NT2/D1 (cell line): Measurements from ENCODE around the gene NLRP1.

Experiments used
- DNase-seq: peaks from one replicate; pipeline ENCODE4 v3.0.0-alpha.2; 2011; ENCODE audit warnings: low read depth, low spot score
- H3K27me3 ChIP-seq: 2 replicates; pipeline ENCODE4 v1.6.0; 2011; ENCODE audit warnings: mild to moderate bottlenecking; ENCODE audit not compliant: insufficient read length, insufficient read depth
- H3K36me3 ChIP-seq: 2 replicates; pipeline ENCODE4 v1.6.1; 2011; ENCODE audit warnings: mild to moderate bottlenecking, low read length, mixed read lengths; ENCODE audit not compliant: insufficient read depth, insufficient read length
- H3K4me1 ChIP-seq: 2 replicates; pipeline ENCODE4 v1.5.1; 2011; ENCODE audit not compliant: insufficient read depth, insufficient read length
- H3K4me3 ChIP-seq: 2 replicates; pipeline ENCODE4 v1.5.1; 2011; ENCODE audit warnings: low read depth; ENCODE audit not compliant: insufficient read length
- H3K9ac ChIP-seq: 2 replicates; pipeline ENCODE4 v1.6.0; 2011; ENCODE audit warnings: low read depth; ENCODE audit not compliant: insufficient read length
- H3K9me3 ChIP-seq: 2 replicates; pipeline ENCODE4 v1.5.1; 2011; ENCODE audit warnings: mild to moderate bottlenecking, low read length; ENCODE audit not compliant: insufficient read depth
- SUZ12 ChIP-seq: IDR thresholded peaks from 2 replicates; pipeline ENCODE4 v1.6.1; 2011; ENCODE audit not compliant: insufficient read length, insufficient read depth; ENCODE audit errors: extremely low read depth
- YY1 ChIP-seq: IDR thresholded peaks from 2 replicates; pipeline ENCODE4 v1.6.1; 2011; ENCODE audit not compliant: insufficient read length, insufficient read depth
- ZNF274 ChIP-seq: IDR thresholded peaks from 2 replicates; pipeline ENCODE4 v1.6.1; 2011; ENCODE audit warnings: mild to moderate bottlenecking, low read depth, low read length

Gene NLRP1

GRCh38 chr17:5509482-5509881 is 74.8 kb downstream of the NLRP1 start:
- Histone ChIP-seq H3K36me3 (no peaks in the 10 kb centered on the region), H3K27me3 (no peaks in the 10 kb centered on the region), H3K4me3 (no peak overlapping the region), H3K4me1 (no peaks in the 10 kb centered on the region), H3K9me3 (no peaks in the 10 kb centered on the region), H3K9ac (no peak overlapping the region)
- DNase-seq, result no peak
- TF ChIP-seq YY1, result no peak

DNA sequence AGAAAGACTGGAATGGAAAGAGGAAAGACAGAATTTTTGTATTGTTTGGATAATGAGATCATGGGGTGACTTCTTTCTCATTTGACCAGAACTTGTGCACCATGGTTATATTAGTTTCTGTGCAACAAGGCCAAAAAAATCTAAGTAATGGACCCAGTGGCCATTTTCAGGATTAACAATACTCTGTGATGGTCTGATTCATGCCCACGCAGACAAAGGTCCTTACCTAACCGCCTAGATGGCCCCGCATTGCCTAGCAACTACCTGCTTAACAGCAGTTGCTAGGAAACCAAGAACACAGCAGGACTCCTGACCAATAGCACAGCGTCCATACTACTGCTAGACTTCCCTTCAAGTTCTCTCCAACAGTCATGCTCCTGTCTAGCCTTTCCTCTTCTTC is 75.5 kb downstream of the NLRP1 start:
- no peak for DNase-seq
- Histone ChIP-seq H3K4me3 (no peak overlapping the region), H3K9me3 (no peaks in the 10 kb centered on the region), H3K27me3 (no peaks in the 10 kb centered on the region), H3K4me1 (no peaks in the 10 kb centered on the region), H3K9ac (no peak overlapping the region), H3K36me3 (no peaks in the 10 kb centered on the region)
- no peak for TF ChIP-seq SUZ12
- TF ChIP-seq ZNF274, result no peak
- no peak for TF ChIP-seq YY1

- Histone ChIP-seq H3K9me3 (no peaks in the 10 kb centered on the region), H3K36me3 (no peaks in the 10 kb centered on the region), H3K4me1 (no peaks in the 10 kb centered on the region), H3K4me3 (no peak overlapping the region), H3K27me3 (peaks cover 4% of the 10 kb centered on the region), H3K9ac (no peak overlapping the region)
- TF ChIP-seq YY1 (no peak), SUZ12 (no peak), ZNF274 (no peak)
- no peak for DNase-seq
Measured at GRCh38 chr17:5506307-5506706, 78.0 kb downstream of the NLRP1 start.

- Histone ChIP-seq H3K27me3 (peaks cover 22% of the 10 kb centered on the region), H3K9me3 (no peaks in the 10 kb centered on the region), H3K4me3 (no peak overlapping the region), H3K9ac (no peak overlapping the region), H3K4me1 (no peaks in the 10 kb centered on the region), H3K36me3 (no peaks in the 10 kb centered on the region)
- no peak for TF ChIP-seq YY1
- no peak for TF ChIP-seq SUZ12
- TF ChIP-seq ZNF274, result no peak
- no peak for DNase-seq
Measured at GRCh38 chr17:5502552-5502951, 81.8 kb downstream of the NLRP1 start.

DNA sequence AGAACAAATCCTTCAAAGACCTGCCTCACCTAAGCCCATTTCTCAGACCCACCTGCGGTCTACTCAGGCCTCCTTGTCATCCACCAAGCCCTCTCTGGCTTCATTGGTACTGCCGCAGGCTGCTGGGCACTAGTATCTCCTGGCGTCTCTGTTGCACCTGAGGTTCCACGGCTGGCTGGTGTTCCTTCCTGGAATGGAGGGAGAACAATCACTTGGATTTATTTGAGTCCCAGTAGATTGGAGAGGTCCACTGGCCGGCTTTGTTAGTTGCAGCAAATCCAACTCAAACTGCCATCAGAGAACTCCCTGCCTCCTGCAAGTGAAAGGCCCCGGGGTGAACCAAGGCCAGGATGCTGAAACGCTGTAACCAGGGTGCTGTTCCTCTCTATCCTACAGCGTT is 82.6 kb downstream of the NLRP1 start:
- Histone ChIP-seq H3K4me3 (no peak overlapping the region), H3K27me3 (peaks cover 22% of the 10 kb centered on the region), H3K9ac (no peak overlapping the region), H3K9me3 (no peaks in the 10 kb centered on the region), H3K36me3 (no peaks in the 10 kb centered on the region), H3K4me1 (no peaks in the 10 kb centered on the region)
- DNase-seq, result no peak
- no peak for TF ChIP-seq YY1
- TF ChIP-seq SUZ12, result no peak
- TF ChIP-seq ZNF274, result no peak

DNA sequence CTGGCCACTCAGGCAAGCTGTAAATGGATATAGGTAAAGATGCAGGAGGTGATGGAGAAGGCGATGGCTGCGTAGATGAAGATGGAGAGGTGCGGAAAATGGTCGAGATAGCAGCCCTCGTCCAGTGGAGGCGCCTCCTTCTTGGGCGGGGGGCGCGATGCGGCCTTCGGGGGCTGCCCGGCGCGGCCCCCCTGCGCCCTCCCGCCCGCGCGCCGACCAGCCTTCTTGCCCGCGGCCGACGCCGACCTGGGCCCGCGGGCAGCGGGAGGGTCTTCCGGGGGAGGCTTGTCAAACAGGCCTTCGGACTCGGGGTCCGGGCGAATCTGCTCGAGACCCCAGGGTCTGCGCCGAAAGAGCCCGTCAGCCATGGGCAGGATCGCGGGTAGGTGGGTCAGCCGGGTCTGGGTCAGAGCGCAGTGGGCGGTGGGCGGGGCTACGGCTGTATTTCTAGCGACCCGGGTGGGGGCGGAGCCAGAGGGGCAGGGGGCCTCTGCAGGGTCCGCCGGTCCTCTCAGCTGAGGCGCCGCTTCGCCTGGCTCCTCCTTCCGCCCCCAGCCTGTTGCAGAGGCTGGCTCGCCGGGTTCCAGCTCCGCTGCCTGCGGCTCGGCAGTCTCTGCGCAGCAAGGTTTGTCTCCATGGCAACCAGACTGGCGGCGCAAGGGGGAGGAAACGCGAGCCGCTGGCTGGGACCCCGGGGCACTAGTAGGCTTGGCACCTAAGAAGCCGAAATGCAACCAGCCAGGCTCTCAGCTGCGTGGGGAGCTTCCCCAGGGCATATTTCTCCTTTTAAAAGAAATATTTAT is 83.5 kb downstream of the NLRP1 start:
- TF ChIP-seq SUZ12, result no peak
- TF ChIP-seq ZNF274, result no peak
- no peak for TF ChIP-seq YY1

GRCh38 chr17:5500247-5500588 is 84.1 kb downstream of the NLRP1 start:
- no peaks in the 10 kb centered on the region for H3K9me3 ChIP-seq
- no peaks in the 10 kb centered on the region for H3K4me1 ChIP-seq
- TF ChIP-seq SUZ12 (peak; percentile 10), ZNF274 (no peak), YY1 (no peak)
- peaks cover 22% of the 10 kb centered on the region for H3K27me3 ChIP-seq
- peak overlapping the region; percentile 56 for H3K9ac ChIP-seq
- peak overlapping the region; percentile 43 for H3K4me3 ChIP-seq
- no peak for DNase-seq
- H3K36me3 ChIP-seq, result no peaks in the 10 kb centered on the region

More for the DNA sequence above, 83.5 kb downstream of the NLRP1 start:
- Histone ChIP-seq H3K9ac (peak overlapping the region; percentile 56), H3K36me3 (no peaks in the 10 kb centered on the region), H3K9me3 (no peaks in the 10 kb centered on the region), H3K4me1 (no peaks in the 10 kb centered on the region), H3K27me3 (peaks cover 22% of the 10 kb centered on the region), H3K4me3 (peak overlapping the region; percentile 43)
- peak; percentile 79 for DNase-seq

GRCh38 chr17:5499476-5500231 is 84.7 kb downstream of the NLRP1 start:
- H3K9ac ChIP-seq, result no peak overlapping the region

More at GRCh38 chr17:5499476-5500231, 84.7 kb downstream of the NLRP1 start:
- Histone ChIP-seq H3K27me3 (peaks cover 22% of the 10 kb centered on the region), H3K9me3 (no peaks in the 10 kb centered on the region), H3K4me3 (peak overlapping the region; percentile 43), H3K36me3 (no peaks in the 10 kb centered on the region), H3K4me1 (no peaks in the 10 kb centered on the region)
- no peak for DNase-seq
- TF ChIP-seq YY1, result no peak
- no peak for TF ChIP-seq ZNF274
- no peak for TF ChIP-seq SUZ12
